GM19035 (cell line): ENCODE data around the gene CMBL.
"Not testable (repeated sequence)": the region's sequence is repeated elsewhere in the genome, so short reads cannot be mapped to it uniquely, and the experiment has no call there.

Source experiments
- ATAC-seq: cut with Tn5 transposase; IDR thresholded peaks from one replicate; pipeline ENCODE4 v1.9.1; 2021; ENCODE audit not compliant: unreplicated experiment

The CMBL gene

DNA sequence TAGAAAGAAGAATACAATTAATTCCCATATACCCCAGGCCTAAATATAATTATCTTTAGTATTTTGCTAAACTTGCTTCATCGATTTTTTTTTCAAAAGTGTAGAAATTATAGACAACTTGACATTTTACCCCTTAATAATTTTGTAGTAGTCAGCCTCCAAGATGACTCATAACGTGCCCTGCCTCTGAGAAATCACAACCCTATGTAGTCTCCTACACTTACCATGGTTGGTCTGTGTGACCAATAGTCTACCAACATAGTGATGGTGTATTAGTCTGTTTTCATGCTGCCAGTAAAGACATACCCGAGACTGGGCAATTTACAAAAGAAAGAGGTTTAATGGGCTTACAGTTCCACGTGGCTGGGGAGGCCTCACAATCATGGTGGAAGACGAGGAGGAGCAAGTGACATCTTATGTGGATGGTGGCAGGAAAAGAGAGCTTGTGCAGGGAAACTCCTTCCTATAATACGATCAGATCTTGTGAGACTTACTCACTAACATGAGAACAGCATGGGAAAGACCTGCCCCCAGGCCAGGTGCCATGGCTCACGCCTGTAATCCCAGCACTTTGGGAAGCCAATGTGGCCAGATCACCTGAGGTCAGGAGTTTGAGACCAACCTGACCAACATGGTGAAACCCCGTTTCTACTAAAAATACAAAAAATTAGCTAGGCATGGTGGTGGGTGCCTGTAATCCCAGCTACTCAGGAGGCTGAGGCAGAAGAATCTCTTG is 3.3 kb upstream of the CMBL start:
- ATAC-seq: not testable (repeated sequence)

DNA sequence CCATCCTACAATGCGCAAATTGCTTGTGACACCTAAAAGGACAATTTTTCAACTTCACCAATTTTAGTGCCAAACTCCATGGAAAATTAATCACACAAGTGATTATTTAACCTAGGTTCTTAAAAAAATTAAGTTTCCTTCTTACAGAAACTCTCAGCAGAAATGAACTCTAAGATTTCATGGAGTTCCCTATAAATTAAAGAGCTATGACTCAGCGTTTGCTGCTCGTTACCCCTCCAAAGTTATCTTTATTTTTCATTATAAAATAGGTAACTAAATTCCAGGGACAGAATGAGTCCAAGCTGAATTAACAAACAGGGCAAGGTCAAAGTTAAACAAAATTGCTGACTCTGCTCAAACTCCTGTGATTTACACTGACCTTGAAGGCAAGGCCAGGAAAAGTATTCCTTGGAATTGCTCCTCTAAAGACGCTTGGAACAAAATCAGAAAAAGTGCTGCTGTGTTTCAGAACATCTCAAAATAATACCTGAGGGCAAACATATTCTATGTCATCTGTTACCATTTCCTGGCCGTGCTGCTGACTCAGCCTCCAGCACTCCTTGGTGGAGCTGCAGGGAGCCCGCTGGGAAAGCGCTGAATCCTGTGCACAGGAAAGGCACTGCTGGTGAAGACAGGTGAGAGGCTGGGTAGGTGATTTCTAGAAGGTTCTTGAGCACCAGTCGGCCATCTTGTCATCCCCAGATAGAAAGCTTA is 2.5 kb upstream of the CMBL start:
- no peak for ATAC-seq

DNA sequence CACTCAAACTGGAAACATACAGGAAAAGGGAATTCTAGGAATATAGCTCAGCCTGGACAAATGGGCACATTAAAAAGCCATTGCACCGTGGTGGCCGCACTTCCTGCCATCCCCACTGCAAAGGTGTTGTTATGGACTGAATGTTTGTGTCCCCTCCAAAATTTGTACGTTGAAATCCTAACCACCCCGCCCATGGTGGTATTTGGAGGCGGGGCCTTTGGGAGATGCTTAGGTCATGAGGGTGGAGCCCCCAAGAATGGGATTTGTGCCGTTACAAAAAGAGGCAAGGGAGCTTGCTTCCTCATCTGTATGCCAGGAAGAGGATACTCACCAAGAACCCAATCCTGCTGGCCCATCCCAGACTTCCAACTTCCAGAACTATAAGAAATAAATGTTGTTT is 1.1 kb upstream of the CMBL start:
- ATAC-seq: no peak

DNA sequence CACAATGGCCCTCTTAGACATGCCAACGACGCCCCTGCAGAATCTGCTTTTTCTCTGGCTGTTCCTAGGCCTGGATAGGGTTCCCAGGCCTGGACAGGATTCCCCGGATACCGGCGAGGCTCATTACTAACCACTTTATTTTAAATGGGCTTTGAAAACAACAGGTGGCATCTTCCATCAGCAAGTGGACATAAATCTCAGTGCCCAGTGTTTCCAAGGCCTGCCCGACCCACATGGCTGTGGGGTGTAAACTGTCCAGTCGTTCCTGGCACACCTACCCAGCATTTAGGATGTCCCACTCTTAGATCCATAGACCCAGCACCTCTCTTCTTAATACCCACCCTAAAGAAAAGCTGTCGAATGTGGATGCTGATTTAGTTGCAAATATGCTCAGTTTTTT is 896 bp downstream of the CMBL start:
- ATAC-seq: no peak

DNA sequence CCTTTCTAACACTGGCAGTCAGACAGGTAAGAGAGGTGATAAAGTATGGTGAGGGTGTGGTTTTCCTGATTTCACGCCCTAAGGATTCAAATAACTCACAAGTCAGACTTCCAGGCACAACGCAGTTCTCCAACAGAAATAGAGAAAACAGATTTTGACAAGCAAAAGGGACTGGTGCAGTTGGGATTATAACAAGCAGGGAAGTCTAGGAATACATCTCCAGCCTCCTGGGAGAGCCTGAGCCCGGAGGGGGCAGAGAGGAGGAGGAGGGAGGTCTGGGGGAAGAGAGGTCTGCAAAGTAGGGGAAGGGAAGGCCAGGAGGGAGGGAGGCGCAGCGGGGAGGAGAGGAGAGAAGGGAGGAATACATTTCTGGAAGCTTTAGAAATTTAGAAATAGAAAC is 1.6 kb downstream of the CMBL start:
- no peak for ATAC-seq

DNA sequence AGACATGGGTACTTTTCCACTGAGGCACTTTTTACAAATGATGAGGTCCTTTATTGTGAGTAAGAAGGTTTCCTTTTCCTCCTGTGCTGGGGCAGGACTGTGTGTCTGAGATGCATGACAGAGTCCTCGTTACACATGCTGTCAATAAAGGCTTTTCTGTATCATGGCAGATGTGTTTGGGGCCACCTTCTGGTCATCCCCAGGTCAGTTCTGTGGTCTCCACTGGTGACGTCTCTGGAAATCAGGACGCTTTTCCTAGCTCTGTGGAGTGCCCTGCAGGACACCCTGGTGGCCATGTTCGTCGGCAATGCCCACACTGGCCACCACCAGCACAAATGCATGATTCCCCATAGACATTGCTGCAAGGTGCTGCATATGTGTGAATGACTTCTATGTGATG is 2.8 kb downstream of the CMBL start:
- ATAC-seq: no peak

DNA sequence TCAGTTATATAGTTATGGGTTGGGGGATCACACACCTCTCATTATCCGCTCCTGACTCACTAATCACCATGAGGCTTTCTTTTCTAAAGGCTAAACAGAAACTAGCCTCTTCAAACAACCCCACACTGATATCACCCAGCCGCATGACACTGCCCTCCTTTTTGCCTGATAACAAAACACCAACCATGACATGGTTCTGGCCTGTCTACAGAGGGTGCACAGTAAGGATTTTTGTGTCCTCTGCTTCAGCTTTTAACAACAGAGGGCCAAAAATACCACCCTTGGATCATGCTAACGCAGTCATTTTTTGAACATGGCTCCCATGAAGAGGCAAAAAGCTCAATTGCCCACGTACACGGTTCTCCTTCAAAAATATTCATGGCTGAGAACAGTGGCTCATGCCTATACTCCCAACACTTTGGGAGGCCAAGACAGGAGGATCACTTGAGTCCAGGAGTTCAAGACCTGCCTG is 4.0 kb downstream of the CMBL start:
- no peak for ATAC-seq

DNA sequence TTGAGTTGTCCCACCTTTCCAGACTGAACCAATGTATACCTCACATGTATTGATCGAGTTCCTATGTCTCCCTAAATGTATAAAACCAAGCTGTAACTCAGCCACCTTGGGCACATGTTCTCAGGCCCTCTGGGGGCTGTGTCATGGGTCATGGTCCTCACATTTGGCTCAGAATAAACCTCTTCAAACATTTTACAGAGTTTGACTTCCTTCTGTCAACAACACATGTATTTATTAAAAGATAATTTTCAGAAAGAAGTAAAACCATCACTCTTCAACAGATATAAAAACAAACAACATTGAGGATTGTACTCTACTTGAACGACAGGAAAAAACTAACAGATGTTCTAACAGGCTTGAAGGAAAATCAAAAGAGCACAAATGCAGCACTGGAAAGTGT is 4.5 kb downstream of the CMBL start:
- ATAC-seq: no peak

DNA sequence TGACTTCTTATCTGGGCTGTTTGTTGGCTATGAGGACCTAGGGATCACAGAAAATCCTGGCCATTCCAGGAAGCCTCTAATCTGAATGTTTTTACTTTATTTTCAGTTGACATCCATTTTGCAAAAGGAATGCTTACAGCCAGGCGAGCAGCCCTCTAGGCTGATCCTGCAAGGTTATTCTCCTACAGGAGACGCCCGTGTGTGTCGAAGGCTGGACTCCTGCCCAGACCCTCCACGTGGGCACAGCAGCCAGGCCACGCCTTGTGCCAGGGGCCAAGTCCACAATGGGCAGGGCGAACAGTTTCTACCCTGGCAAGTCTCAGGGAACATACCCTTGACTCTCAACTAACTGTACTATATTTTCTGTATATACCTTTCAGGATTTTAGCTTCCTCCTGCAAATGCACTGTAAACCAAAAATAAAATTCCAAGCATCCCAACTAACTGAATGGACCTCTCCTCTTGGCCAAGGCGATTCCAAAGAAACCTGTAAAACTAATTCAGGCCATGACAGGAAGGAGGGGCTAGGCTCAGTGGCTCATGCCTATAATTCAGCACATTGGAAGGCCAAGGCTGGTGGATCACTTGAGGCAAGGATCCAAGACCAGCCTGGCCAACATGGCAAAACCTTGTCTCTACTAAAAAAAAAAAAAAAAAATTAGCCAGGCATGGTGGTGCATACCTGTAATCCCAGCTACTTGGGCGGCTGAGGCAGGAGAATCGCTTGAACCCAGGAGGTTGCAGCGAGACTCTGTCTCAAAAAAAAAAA is 5.7 kb downstream of the CMBL start:
- ATAC-seq: no peak

DNA sequence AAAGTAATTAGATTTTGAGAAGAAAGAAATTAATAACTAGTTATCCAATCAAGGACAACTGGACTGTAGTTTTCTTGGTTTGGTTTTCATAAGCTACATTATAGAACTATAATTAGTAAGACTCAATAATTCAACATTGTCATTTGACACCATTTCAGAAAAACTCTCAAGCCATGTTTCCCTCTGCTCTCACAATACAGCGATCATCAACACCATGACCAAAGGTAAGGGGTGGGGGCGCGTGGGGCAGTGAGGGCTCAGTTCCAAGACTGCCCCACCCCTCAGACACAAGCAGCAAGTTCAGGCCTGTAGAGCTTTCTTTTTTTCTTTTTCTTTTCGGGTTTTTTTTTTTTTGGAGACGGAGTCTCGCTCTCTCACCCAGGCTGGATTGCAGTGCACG is 6.4 kb downstream of the CMBL start:
- ATAC-seq: no peak

DNA sequence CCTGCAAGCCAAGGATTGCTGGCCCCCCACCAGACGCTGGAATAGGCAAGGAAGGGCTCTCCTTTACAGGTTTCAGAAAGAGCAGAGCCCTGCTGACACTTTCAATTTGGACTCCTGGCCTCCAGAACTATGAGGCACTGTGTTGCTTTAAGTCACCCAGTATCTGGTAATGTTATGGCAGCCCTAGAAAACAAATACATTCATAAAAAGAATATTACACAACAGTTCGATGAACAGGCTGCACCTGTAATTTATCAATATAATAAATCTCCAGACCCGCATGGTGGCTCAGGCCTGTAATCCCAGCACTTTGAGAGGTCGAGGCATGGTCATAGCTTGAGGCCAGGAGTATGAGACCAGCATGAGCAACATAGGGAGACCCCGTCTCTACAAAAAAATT is 7.5 kb downstream of the CMBL start:
- no peak for ATAC-seq

DNA sequence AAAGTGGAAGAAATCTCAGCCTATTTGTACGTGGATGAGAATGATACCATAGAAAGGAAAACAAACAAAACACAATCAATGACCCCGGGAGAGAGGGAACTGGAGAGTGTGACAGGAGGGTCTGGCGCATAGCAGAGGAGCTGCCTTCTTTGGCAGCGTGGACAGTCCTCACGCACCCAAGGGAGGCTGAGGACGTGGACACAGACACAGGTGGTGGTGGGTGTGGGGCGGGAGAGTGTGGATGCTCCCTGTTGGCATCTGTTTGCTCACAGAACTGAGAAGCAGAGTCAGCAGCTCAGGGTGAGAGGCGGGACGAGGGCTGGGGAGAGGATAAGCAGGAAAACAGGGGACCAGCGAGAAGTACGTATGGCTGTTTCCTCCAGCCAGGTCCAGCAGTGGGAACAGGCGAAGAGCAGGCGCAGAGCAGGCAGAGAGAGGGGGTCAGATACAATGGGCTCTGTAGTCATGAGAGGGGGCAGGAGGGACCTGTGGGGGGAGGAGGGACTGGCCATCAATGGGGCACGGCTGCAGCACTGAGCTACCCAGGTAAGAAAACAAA is 10.0 kb downstream of the CMBL start:
- no peak for ATAC-seq

DNA sequence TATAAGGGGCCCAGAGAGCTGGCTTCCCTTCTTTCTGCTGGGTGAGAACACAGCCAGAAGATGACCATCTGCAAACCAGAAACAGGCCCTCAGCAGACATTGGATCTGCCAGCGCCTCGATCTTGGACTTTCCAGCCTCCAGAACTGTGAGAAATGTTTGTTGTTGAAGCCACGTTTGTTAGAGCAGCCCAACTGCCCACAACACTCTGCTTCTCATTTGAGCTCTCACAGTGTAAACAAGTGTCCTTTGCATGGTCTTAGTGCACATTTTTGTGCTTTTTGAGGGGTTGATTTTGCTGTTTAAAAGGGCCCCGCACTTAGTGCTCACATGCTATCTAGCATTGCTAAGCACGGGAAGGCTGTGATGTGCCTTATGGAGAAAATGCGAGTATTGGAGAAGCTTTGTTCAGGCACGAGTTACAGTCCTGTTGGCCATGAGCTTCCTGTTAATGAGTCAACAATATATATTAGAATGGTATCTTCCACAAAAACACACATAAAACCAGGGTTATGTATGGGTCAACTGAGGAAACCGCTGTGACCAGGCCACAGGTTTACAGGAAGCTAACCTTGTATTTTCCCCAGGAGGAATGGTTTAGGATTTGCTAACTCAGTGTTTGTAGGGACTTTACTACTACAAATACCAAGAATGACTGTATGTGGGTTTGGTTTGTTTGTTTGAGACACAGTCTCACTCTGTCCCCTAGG is 11.9 kb downstream of the CMBL start:
- no peak for ATAC-seq

DNA sequence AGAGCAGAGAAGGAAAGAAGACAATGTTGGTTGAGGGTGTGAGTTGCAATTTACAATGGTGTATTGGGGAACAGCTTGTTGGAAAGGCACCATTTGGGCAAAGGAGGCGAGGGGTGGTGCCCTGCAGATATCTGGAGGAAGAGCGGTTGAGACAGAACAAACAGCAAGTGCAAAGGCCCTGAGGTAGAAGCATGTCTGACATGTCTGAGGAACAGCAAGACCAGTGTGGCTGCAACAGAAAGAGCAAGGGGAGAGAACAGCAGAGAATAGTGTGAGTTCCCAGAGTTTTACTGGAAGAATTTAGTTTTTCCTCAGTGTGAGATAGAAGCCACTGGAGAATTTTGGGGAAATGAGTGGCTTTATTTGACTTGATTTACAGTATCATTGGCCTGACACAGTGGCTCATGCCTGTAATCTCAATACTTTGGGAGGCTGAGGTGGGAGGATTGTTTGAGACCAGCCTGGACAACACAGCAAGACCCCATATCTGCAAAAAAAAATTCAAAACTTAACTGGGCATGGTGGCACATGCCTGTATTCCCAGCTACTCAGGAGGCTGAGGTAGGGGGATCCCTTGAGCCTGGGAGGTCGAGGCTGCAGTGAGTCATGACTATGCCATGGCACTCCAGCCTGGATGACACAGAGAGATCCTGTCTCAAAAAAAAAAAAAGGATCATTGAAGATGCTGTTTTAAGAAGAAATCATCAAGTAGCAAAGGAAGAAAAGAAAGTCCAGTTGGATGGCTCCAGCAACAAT is 13.6 kb downstream of the CMBL start:
- no peak for ATAC-seq

DNA sequence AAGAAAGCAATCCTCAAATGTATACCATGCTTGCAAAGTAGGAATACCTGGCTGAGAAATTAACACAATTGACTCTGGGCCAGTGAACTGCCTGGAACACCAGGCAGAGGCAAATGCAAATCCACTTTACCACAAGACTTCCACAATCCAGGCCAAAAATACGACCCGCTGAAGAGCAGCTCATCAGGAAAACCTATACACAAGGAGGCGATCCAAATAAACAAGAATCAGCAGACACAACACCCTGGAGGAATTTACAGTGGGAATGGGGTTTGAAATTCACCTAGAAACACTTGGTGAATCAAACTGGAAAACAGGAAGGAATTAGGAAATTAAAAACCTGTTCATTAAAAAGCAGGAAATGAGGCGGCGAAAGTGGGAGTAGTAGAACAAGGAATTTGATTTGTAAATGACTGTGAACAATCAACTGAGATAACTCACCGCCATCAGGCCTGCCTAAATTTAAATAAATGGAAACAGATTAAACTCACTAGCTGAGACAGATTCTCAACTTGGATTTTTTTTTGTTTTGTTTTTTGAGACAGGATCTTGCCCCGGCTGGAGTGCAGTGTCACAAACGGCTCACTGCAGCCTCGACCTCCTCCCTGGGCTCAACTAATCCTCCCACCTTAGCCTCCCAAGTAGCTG is 15.9 kb downstream of the CMBL start:
- ATAC-seq: no peak

DNA sequence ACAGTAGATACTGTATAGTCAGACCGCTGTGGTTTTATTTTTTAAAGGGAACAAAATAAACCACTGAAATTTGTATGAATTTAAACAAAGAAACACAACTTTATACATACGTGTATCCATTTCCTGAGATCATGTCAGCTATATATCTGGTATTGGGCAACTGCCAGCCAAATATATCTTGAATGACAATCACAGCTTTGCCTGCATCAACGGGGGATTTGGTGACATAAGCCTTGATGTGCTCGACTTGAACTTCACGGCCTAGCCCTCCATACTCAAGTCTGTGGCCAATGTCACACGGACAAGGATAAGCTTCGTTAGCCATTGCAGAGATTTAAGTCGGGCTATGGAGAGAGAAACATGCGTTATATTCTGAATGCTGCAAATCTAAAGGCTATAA is 17.3 kb downstream of the CMBL start:
- ATAC-seq: no peak

DNA sequence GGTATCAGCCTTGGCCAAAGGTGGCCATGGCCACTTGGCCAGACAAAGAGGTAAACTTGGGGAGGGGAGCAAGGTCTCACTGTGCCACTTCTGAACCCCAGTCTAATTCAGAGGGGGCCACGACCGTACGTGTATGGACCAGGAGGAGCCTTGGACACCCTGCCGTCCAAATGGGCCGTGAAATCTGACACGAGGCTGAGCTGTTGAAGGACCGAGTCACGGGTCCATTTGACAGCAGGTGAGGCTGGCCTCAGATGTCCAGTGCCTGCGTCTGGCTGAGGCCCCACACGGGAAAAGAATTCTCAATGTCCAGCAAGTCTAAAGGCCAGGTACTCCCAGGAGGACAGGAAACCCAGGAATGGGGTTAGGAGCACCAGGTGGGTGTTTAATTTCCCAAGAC is 17.7 kb downstream of the CMBL start:
- no peak for ATAC-seq

DNA sequence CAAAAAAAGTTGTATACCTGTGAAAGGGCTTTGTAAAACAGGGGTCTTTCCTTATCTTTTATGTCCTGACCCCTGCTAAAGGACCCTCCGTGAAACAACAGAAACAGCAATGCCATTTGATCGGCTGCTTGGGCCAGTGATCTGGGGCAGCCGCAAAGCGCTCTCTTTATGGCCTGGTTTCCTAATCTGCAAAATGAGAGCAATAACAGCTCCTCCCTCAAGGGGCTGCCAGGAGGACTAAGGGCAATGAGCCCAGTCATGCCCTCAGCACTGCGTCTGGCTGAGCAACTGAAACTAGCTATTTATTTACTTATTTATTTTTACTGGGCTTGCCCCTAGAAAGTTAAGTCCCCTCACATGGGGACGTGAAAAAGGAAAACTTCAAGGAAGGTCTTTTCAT is 18.3 kb downstream of the CMBL start:
- ATAC-seq: no peak

DNA sequence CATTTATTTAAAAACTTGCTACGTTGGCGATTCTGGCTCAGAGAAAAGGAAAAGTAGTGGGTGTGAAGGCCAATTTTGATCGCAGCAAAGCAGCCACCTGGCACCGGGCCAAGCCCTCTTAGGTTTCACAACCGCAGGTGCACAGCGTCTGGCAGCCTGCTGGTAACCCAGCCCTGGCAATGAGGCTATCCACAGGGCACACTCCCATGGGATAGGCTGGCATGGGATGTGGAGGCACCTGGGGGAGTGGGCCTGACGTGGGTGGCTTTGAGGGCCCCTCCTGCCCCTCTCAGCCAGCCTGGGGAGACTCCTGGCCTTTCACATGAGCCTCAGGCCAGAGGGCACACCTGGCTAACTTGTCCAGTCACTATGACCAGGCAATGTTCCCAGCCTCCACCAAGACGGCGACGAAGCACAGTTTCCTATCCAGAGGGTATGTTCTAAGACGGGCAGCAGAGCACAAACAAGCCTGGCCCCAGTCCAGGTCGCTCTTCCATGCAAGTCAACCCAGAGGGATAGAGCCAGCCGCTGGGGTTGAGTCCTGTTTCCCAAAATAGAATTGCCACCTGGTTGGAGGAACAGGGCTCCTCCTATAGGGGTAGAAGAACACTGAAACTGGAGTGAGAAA is 19.0 kb downstream of the CMBL start:
- ATAC-seq: no peak
